Kidney (tissue), 14 donors: ENCODE measurements around the gene WWOX. TPM values are rescaled to one million over a fixed set of nuclear protein-coding genes. Genes with fewer than 3 reads are reported as not detected.

ENCODE experiments used
- DNase-seq, 5 donors: peaks; one replicate each; pipeline ENCODE4 v3.0.0-alpha.2; 2013 to 2020
- FAIRE-seq: peaks from 2 replicates; lab custom pipeline; 2012; peaks lifted over from hg19 to GRCh38; lab: Jason Lieb, UNC
- H3K27ac ChIP-seq, 2 donors: one replicate each; pipeline ENCODE4 v1.7.0; 2013; ENCODE audit warnings: low read depth in 2 of 2, low read length in 2 of 2, inconsistent platforms in 1 of 2
- H3K27me3 ChIP-seq: one replicate; pipeline ENCODE4 v1.7.1; 2013; ENCODE audit warnings: low read length, inconsistent platforms; ENCODE audit not compliant: control insufficient read depth, insufficient read depth
- H3K36me3 ChIP-seq, 3 donors: one replicate each; pipeline versions ENCODE4 v1.7.0 to v1.7.1; 2013; ENCODE audit warnings: low read length in 3 of 3, control low read depth in 1 of 3, inconsistent platforms in 1 of 3; ENCODE audit not compliant: insufficient read depth in 3 of 3, control insufficient read depth in 2 of 3
- H3K4me1 ChIP-seq, 3 donors: one replicate each; pipeline versions ENCODE4 v1.7.0 to v1.7.1; 2013; ENCODE audit warnings: low read length in 3 of 3, inconsistent platforms in 1 of 3, low read depth in 1 of 3; ENCODE audit not compliant: control insufficient read depth in 2 of 3, insufficient read depth in 2 of 3
- H3K4me3 ChIP-seq, 3 donors: one replicate each; pipeline versions ENCODE4 v1.7.0 to v1.8.1; 2013; ENCODE audit warnings: low read length in 3 of 3, control low read depth in 1 of 3, inconsistent platforms in 1 of 3
- H3K9ac ChIP-seq, 3 donors: one replicate each; pipeline versions ENCODE4 v1.7.0 to v1.7.1; 2013; ENCODE audit warnings: low read length in 3 of 3, control low read depth in 1 of 3, inconsistent platforms in 1 of 3
- H3K9me3 ChIP-seq, 3 donors: one replicate each; pipeline versions ENCODE4 v1.7.0 to v1.7.1; 2013; ENCODE audit warnings: low read length in 3 of 3, control low read depth in 1 of 3, inconsistent platforms in 1 of 3; ENCODE audit not compliant: control insufficient read depth in 2 of 3, insufficient read depth in 1 of 3
- intact Hi-C: fragments of 100-400 bp; cut with DNase I; formaldehyde crosslinking; loops from one replicate; pipeline ENCODE4 v1.11.1; 2022
- polyA plus RNA-seq: library from polyadenylated mRNA; stranded (reverse); fragments of 350-450 nt; fragmentation: Illumina TruSeq; extraction: RNeasy Lipid Tissue Mini Kit (QIAGEN cat#74804); gene quantifications from one replicate; pipeline ENCODE4 v1.2.3, GENCODE V29; 2014; ENCODE audit warnings: low read depth, low replicate concordance; ENCODE audit not compliant: insufficient read depth
- total RNA-seq: library from RNA; stranded (reverse); fragmentation: NEBNext Ultra II Directional; extraction: Animal tissue kit (Norgen Biotek cat#: 25700); gene quantifications from one replicate; pipeline ENCODE4 v1.2.1, GENCODE V29; 2021
- TF ChIP-seq, protein P1 (sequence below): IDR thresholded peaks from 3 replicates; pipeline ENCODE4 v1.5.1; 2012; ENCODE audit warnings: mild to moderate bottlenecking, moderate library complexity, borderline replicate concordance; ENCODE audit not compliant: insufficient read depth; ENCODE audit errors: extremely low read depth
- donor health status: control.
- donor health status: control.
- donor health status: control.
- donor health status: control.
- donor health status: control.
- donor health status: DM: yes; HTN: yes; CAD: no.
- donor health status: Normal renal cell carcinoma (clear cell type).

The WWOX gene
- total and polyA plus RNA-seq, 2 donors from 2014 or later: 22.5 to 30.3 TPM

DNA sequence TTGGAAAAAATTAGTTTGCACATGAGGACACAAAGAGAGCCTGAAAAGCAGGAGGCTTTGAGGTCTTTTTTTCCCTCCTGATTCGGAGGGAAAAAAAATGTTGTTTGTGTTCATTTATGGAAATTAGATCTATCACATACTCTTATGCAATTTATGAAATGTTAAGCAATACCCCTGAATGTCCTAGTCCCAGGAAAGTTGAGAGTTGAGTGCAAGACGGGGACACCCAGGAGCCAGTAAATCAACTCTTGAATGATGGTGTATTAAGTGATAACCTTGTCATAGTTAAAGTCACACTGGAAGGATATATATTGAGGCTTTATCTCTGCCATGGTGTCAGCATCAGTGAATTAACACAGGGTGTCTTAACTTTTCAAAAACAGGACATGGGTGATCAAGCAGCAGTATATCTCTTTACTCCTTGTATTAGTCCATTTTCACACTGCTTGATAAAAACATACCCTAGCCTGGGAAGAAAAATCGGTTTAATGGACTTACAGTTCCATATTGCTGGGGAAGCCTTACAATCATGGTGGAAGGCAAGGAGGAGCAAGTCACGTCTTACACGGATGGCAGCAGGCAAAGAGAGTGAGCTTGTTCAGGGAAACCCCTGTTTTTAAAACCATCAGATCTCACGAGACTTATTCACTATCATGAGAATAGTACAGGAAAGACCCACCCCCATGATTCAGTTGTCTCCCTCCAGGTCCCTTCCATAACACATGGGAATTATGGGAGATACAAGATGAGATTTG is 1032.0 kb downstream of the WWOX start:
- Histone ChIP-seq H3K4me3 (no peak overlapping the region), H3K36me3 (no peaks in the 10 kb centered on the region), H3K27ac (no peak overlapping the region), H3K9me3 (no peaks in the 10 kb centered on the region), H3K4me1 (no peaks in the 10 kb centered on the region), H3K27me3 (no peaks in the 10 kb centered on the region), H3K9ac (no peak overlapping the region)
- FAIRE-seq (no peak), DNase-seq (no peak)
- intact Hi-C loops: no loop called here
- TF ChIP-seq, protein P1, sequence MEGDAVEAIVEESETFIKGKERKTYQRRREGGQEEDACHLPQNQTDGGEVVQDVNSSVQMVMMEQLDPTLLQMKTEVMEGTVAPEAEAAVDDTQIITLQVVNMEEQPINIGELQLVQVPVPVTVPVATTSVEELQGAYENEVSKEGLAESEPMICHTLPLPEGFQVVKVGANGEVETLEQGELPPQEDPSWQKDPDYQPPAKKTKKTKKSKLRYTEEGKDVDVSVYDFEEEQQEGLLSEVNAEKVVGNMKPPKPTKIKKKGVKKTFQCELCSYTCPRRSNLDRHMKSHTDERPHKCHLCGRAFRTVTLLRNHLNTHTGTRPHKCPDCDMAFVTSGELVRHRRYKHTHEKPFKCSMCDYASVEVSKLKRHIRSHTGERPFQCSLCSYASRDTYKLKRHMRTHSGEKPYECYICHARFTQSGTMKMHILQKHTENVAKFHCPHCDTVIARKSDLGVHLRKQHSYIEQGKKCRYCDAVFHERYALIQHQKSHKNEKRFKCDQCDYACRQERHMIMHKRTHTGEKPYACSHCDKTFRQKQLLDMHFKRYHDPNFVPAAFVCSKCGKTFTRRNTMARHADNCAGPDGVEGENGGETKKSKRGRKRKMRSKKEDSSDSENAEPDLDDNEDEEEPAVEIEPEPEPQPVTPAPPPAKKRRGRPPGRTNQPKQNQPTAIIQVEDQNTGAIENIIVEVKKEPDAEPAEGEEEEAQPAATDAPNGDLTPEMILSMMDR: no peak

DNA sequence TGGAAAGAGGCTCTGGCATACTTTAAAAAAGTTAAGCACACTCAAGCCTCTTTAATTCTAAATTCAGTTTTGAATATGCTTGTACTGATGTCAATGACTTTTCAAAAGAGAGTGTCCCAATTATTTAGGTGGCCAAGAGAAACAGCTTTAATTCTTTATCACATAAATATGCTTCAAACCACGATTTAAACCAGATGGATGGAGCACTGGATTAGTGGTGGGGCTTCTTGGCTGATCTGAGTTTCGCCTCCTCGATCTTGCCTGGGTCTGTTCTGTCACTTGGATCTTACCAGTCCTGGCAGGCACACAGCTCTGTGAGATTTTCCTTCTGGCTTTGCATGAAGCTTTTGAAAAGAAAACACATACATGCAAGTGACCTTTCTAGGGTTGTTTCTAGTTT is 1033.2 kb downstream of the WWOX start:
- TF ChIP-seq, protein P1: no peak
- no peaks in the 10 kb centered on the region for H3K36me3 ChIP-seq
- no peaks in the 10 kb centered on the region for H3K27me3 ChIP-seq
- H3K27ac ChIP-seq: no peak overlapping the region
- H3K9me3 ChIP-seq: no peaks in the 10 kb centered on the region
- DNase-seq (peak in 4 of 5 donors; percentile 61 to 94 (median 78)), FAIRE-seq (no peak)
- no peak overlapping the region for H3K9ac ChIP-seq
- no peak overlapping the region for H3K4me3 ChIP-seq
- intact Hi-C loops: no loop called here
- no peaks in the 10 kb centered on the region for H3K4me1 ChIP-seq

DNA sequence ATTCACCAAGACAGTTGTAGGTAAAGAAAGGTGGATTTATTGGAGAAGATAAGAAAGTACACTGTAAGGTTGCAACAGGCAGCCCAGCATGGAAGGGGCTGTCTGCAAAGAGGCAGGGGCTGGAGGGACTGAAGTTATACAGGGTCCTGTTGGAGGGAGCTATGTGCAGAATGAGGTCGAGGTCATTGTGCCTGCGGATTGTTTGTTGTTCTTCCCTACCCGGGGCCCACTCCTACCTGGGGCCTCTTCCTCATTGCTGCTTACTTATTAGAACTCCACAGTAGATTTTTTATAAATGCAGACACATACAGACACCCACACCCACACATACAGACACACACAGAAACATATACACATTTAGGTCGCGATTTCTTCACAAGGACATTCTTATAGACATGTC is 1034.8 kb downstream of the WWOX start:
- DNase-seq (no peak), FAIRE-seq (no peak)
- intact Hi-C loops: no loop called here
- no peak overlapping the region for H3K9ac ChIP-seq
- H3K4me3 ChIP-seq: no peak overlapping the region
- H3K27ac ChIP-seq: no peak overlapping the region
- no peaks in the 10 kb centered on the region for H3K27me3 ChIP-seq
- H3K4me1 ChIP-seq: no peaks in the 10 kb centered on the region
- H3K9me3 ChIP-seq: no peaks in the 10 kb centered on the region
- H3K36me3 ChIP-seq: no peaks in the 10 kb centered on the region
- TF ChIP-seq, protein P1: no peak
